Osteoblast (primary cell): Measurements from ENCODE around the gene PALS2. TPM values are rescaled to one million over a fixed set of nuclear protein-coding genes. Genes with fewer than 3 reads are reported as not detected.

Experiments
- DNase-seq: peaks from one replicate; pipeline ENCODE4 v3.0.0; 2011; ENCODE audit warnings: low spot score, mixed read lengths; ENCODE audit not compliant: insufficient read length; ENCODE audit errors: missing footprints
- H2AFZ ChIP-seq: 2 replicates; pipeline ENCODE4 v1.6.0; 2011; ENCODE audit warnings: mild to moderate bottlenecking, low read length
- H3K27ac ChIP-seq: 2 replicates; pipeline ENCODE4 v1.5.1; 2011; ENCODE audit warnings: mild to moderate bottlenecking, low read depth, low read length, moderate library complexity
- H3K27me3 ChIP-seq: 2 replicates; pipeline ENCODE4 v1.6.0; 2012; ENCODE audit warnings: mild to moderate bottlenecking, control low read depth, inconsistent platforms, low read length, moderate library complexity; ENCODE audit not compliant: insufficient read depth
- H3K36me3 ChIP-seq: 2 replicates; pipeline ENCODE4 v1.5.1; 2011; ENCODE audit warnings: mild to moderate bottlenecking, low read length, control low read depth, moderate library complexity; ENCODE audit not compliant: insufficient read depth
- H3K4me1 ChIP-seq: 2 replicates; pipeline ENCODE4 v1.5.1; 2011; ENCODE audit warnings: mild to moderate bottlenecking, low read length, control low read depth, moderate library complexity; ENCODE audit not compliant: insufficient read depth
- H3K4me2 ChIP-seq: 2 replicates; pipeline ENCODE4 v1.6.0; 2011; ENCODE audit warnings: mild to moderate bottlenecking, low read length; ENCODE audit not compliant: insufficient read depth
- H3K4me3 ChIP-seq: fragments of 200-600 bp; sonication (generic); 3 replicates; pipeline ENCODE4 v1.5.1; 2012; ENCODE audit warnings: mild to moderate bottlenecking, low read length, inconsistent platforms; ENCODE audit not compliant: insufficient read depth
- H3K79me2 ChIP-seq: 2 replicates; pipeline ENCODE4 v1.6.0; 2012; ENCODE audit warnings: mild to moderate bottlenecking, low read length, control low read depth, inconsistent platforms; ENCODE audit not compliant: insufficient read depth
- H3K9me3 ChIP-seq: 2 replicates; pipeline ENCODE4 v1.5.1; 2011; ENCODE audit warnings: low read depth, low read length, control low read depth
- H4K20me1 ChIP-seq: 2 replicates; pipeline ENCODE4 v1.6.0; 2012; ENCODE audit warnings: mild to moderate bottlenecking, low read length, control low read depth; ENCODE audit not compliant: insufficient read depth
- CTCF ChIP-seq: IDR thresholded peaks from 2 replicates; pipeline ENCODE4 v1.5.1; 2011; ENCODE audit warnings: mild to moderate bottlenecking, low read depth, low read length, moderate library complexity; ENCODE audit errors: extremely low read depth
- total RNA-seq: library from RNA; depleted of rRNA; stranded (reverse); fragments of >200 nt; gene quantifications from 2 replicates; pipeline ENCODE4 v1.2.3, GENCODE V29; 2012

PALS2 gene
- total RNA-seq, 1 donor = 63.3 TPM

DNA sequence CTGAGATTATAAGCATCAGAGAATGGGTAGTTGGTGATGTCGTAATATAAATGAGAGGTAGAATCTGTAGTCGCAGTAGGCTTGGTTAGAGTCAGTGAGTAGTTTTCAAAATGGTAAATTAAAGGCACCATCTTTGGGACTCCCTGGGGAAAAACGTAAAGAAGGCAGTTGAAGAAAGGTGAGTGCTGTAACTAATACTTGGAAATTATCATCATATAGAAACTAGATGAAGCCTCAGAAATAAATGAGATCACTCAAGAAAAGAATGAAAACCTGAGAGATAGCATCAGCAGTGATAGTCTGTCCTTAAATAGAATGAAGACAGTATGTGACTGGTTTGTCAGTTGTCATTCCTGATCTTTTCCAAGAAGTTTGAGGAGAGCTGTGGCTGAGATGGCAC, 23.8 kb downstream of the PALS2 start:
- Histone ChIP-seq H3K36me3 (no peaks in the 10 kb centered on the region), H3K9me3 (no peaks in the 10 kb centered on the region), H3K4me1 (no peaks in the 10 kb centered on the region), H3K4me2 (no peak overlapping the region), H3K4me3 (no peak overlapping the region), H3K27me3 (no peaks in the 10 kb centered on the region), H4K20me1 (no peaks in the 10 kb centered on the region), H2AFZ (no peak overlapping the region), H3K79me2 (peaks cover 68% of the 10 kb centered on the region), H3K27ac (no peak overlapping the region)
- no peak for TF ChIP-seq CTCF
- no peak for DNase-seq

DNA sequence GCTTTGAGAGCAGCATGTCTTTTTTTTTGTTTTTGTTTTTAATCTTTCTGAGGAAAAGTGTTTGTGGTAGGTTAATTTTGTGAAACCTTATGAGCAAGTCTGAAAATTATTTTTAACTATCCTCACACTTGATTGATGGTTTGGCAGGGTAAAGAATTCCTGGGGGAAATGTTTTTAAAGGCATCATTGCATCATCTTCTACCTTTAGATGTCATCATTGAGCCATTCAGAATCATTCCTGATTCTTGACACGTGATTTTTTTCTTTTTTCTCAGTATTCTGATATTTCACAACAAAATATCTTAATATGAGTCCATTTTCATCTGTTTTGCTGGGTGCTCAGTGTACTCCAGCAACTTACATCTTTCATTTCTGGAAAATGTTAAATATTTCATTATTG, 28.3 kb downstream of the PALS2 start:
- H3K27ac ChIP-seq = no peak overlapping the region
- H4K20me1 ChIP-seq = no peaks in the 10 kb centered on the region
- H3K27me3 ChIP-seq = no peaks in the 10 kb centered on the region
- DNase-seq = no peak
- H3K4me1 ChIP-seq = no peaks in the 10 kb centered on the region
- peaks cover 43% of the 10 kb centered on the region for H3K79me2 ChIP-seq
- H3K4me2 ChIP-seq = no peak overlapping the region
- H3K36me3 ChIP-seq = no peaks in the 10 kb centered on the region
- no peaks in the 10 kb centered on the region for H3K9me3 ChIP-seq
- H2AFZ ChIP-seq = no peak overlapping the region
- no peak for TF ChIP-seq CTCF
- no peak overlapping the region for H3K4me3 ChIP-seq

DNA sequence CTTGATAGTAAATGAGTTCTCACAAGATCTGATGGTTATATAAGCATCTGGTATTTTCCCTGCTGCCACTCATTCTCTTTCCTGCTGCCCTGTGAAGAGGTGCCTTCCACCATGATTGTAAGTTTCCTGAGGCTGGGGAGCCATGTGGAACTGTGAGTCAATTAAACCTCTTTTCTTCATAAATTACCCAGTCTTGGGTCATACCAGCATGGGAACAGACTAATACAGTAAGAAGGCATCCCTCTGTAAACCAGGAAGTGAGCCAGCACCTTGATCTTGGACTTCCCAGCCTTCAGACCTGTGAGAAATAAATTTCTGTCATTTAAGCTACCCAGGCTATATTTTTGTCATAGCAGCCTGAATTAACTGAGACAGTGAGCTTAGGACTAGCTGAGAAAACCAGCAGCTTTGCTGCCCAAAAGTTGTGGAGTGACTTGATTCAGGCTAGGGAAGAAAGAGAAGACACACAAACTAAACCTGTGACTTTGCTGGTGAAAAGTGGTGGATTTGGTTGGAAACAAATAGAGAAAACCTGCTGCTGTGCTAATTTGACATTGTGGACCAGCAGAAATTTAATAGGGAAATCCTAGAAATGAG, 29.7 kb downstream of the PALS2 start:
- no peak for TF ChIP-seq CTCF
- no peak overlapping the region for H2AFZ ChIP-seq
- no peak for DNase-seq
- H4K20me1 ChIP-seq = peaks cover under 1% of the 10 kb centered on the region
- H3K9me3 ChIP-seq = no peaks in the 10 kb centered on the region
- H3K4me2 ChIP-seq = no peak overlapping the region
- no peak overlapping the region for H3K4me3 ChIP-seq
- H3K36me3 ChIP-seq = no peaks in the 10 kb centered on the region
- no peaks in the 10 kb centered on the region for H3K27me3 ChIP-seq
- no peaks in the 10 kb centered on the region for H3K4me1 ChIP-seq
- no peak overlapping the region for H3K27ac ChIP-seq
- peaks cover 32% of the 10 kb centered on the region for H3K79me2 ChIP-seq

DNA sequence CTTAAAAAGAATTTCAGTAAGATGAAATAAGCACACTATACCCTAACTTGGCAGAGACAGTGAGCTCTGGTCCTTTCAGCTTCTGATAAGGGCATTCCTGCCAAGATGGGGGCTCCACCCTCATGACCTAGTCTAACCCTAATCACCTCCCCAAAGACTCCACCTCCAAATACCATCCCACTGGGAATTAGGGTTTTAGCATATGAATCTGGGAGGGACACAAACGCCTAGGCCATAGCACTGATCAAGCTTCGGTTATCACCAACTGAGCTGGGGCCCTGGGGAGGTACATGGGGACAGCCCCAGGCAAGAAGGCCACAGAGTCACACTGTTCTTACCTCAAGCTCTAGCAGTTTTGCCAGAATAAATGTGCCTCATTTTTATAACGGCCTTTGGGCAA, 31.4 kb downstream of the PALS2 start:
- TF ChIP-seq CTCF = no peak
- no peaks in the 10 kb centered on the region for H3K9me3 ChIP-seq
- H3K4me3 ChIP-seq = no peak overlapping the region
- H3K4me1 ChIP-seq = no peaks in the 10 kb centered on the region
- peaks cover 2% of the 10 kb centered on the region for H4K20me1 ChIP-seq
- H3K36me3 ChIP-seq = no peaks in the 10 kb centered on the region
- H3K79me2 ChIP-seq = peaks cover 29% of the 10 kb centered on the region
- DNase-seq = no peak
- H2AFZ ChIP-seq = no peak overlapping the region
- no peak overlapping the region for H3K27ac ChIP-seq
- no peak overlapping the region for H3K4me2 ChIP-seq
- no peaks in the 10 kb centered on the region for H3K27me3 ChIP-seq
